HL-60 (cell line): ENCODE measurements around the gene MEIKIN.

Source experiments
- GABPA ChIP-seq: IDR thresholded peaks from 2 replicates; pipeline ENCODE4 v1.6.1; 2012; ENCODE audit warnings: low read depth
- REST ChIP-seq: IDR thresholded peaks from 2 replicates; pipeline ENCODE4 v1.6.1; 2012; ENCODE audit warnings: low read depth; ENCODE audit not compliant: insufficient replicate concordance
- TF ChIP-seq, protein P1 (sequence below): IDR thresholded peaks from one replicate; pipeline ENCODE4 v1.5.1; 2011; ENCODE audit warnings: low read length, control low read depth, inconsistent platforms; ENCODE audit not compliant: insufficient read depth

DNA sequence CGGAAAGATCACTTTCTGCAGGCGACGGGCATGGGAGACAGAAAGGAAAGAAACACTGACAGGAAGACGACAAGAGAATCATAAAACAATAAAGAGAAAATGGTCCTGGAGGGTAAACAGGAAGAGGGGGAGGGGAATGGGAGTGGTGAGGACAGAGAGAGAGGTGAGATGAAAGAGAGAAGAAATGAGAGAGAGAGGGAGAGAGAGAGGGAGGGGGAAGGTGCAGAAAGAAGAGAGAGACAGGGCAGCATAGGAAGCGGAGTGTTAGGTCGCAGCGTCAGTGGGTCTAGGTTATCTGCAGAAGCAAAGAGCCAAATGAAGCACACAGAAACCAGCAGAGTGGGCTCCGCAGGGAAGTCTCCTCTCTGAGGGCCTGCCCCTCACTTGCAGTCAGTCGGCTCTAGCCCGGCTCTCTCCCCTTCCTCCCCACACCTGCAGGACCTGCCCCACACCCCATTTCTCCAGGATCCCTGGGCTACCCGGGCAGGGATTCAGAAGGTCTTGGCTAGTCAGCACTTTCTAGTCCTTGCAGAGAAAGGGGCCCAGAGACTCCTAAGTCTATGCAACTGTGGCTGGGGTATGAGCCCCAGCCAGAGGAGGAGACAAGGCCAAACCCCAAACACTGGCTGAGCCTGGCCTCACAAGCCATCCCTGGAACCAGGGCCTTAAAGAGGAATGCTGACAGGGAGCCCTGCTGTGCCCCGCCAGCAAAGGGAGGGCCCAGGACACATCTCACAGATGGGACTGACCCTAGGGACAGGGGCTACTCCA lies 29.7 kb upstream of the MEIKIN start:
- TF ChIP-seq, protein P1, sequence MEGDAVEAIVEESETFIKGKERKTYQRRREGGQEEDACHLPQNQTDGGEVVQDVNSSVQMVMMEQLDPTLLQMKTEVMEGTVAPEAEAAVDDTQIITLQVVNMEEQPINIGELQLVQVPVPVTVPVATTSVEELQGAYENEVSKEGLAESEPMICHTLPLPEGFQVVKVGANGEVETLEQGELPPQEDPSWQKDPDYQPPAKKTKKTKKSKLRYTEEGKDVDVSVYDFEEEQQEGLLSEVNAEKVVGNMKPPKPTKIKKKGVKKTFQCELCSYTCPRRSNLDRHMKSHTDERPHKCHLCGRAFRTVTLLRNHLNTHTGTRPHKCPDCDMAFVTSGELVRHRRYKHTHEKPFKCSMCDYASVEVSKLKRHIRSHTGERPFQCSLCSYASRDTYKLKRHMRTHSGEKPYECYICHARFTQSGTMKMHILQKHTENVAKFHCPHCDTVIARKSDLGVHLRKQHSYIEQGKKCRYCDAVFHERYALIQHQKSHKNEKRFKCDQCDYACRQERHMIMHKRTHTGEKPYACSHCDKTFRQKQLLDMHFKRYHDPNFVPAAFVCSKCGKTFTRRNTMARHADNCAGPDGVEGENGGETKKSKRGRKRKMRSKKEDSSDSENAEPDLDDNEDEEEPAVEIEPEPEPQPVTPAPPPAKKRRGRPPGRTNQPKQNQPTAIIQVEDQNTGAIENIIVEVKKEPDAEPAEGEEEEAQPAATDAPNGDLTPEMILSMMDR: no peak
- TF ChIP-seq GABPA (no peak), REST (no peak)
